ENCODE measurements around the gene CPLANE2. TPM values are rescaled to one million over a fixed set of nuclear protein-coding genes. Genes with fewer than 3 reads are reported as not detected.

The CPLANE2 gene
- polyA plus RNA-seq, 1 donor from 2014 or later, result 5.7 TPM

DNA sequence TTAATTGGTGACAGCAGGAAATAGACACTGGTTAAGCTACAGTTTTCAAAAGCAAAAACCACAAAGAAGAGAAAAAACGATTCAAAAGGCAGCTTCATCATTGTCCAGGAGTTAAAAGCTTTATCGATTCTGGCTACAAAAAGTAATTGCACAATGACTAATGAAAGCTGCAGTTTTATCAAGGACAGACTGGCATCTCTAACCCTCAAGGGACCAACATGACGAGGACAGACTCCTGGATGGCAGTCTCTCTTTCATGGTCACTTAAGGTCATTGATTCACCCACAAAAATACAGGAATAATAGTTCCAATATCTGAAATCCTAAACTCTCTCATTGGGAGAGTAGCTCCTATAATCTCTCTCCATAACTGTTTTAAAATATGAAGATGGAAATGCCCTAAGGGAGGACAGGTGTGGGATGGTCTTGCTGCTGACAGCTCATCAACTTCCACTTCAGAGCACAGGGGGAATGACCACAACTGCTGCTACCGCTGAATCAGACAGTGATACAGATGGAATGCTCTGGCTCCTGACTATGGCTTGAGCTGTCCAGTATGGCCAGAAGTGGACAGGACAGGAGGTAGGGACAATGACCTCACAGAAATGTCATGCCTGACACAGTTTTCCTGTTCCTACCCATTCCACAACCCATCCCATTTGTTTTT is 17.4 kb upstream of the CPLANE2 start:
- H3K4me2 ChIP-seq (ENCODE audit: low read length), result no peak overlapping the region
- H3F3A ChIP-seq (ENCODE audit: insufficient read depth, low read length, poor library complexity, severe bottlenecking), result no peaks in the 10 kb centered on the region
- H3K9me3 ChIP-seq (ENCODE audit: low read length), result no peaks in the 10 kb centered on the region
- H3K36me3 ChIP-seq (ENCODE audit: insufficient read depth, low read length), result peaks cover 11% of the 10 kb centered on the region
- no peak overlapping the region for H3K9ac ChIP-seq (ENCODE audit: low read length)
- H3K27ac ChIP-seq (ENCODE audit: low read length), result no peak overlapping the region
- no peak overlapping the region for H3K4me3 ChIP-seq (ENCODE audit: low read length)
- H2AFZ ChIP-seq (ENCODE audit: low read depth, low read length), result no peak overlapping the region
- H4K20me1 ChIP-seq (ENCODE audit: insufficient read depth), result no peaks in the 10 kb centered on the region
- no peak for TF ChIP-seq TAF1 (IDR thresholded peaks at IDR 0.05; ENCODE audit: low read depth)
- TF ChIP-seq SMC3 (conservative IDR thresholded peaks at IDR 0.05; ENCODE audit: poor library complexity), result no peak
- no peaks in the 10 kb centered on the region for H3K9me2 ChIP-seq (ENCODE audit: insufficient read depth, low read length)
- H3K27me3 ChIP-seq (ENCODE audit: insufficient read depth, low read depth, low read length), result no peaks in the 10 kb centered on the region
- no peaks in the 10 kb centered on the region for H3K79me2 ChIP-seq (replicated peaks; ENCODE audit: insufficient read depth, low read length)

DNA sequence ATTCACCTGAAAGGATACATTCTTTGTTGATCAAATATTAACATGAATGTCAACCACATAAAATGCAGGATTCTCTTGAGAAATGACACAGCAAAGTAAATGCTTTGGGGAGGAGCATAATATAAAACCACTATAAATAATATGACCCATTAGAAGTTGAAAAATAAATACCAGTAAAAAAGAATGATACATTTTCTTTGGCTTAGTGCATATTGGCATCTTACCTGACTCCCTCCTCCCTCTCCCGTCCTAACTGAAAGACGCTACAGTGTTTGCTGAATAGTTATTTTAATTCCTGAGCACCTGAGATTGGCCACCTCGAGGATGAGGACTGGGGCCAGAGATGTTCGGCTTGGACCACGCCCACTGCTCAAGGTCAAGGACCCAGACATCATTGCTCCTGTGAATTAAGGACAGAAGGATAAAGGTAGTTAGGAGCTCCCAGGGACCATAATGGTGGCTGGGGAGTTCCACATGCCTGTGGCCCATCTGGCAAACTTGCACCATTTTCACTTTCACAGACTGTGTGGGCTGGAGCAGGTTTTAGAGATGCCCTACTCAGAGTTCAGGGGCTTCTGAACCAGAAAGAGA is 16.4 kb upstream of the CPLANE2 start:
- Histone ChIP-seq H3K79me2 (replicated peaks; ENCODE audit: insufficient read depth, low read length) (no peaks in the 10 kb centered on the region), H2AFZ (ENCODE audit: low read depth, low read length) (no peak overlapping the region), H3K4me2 (ENCODE audit: low read length) (no peak overlapping the region), H4K20me1 (ENCODE audit: insufficient read depth) (no peaks in the 10 kb centered on the region), H3K27ac (ENCODE audit: low read length) (no peak overlapping the region), H3K4me3 (ENCODE audit: low read length) (no peak overlapping the region), H3K9me3 (ENCODE audit: low read length) (no peaks in the 10 kb centered on the region), H3K27me3 (ENCODE audit: insufficient read depth, low read depth, low read length) (no peaks in the 10 kb centered on the region), H3K9me2 (ENCODE audit: insufficient read depth, low read length) (no peaks in the 10 kb centered on the region), H3K9ac (ENCODE audit: low read length) (no peak overlapping the region), H3K36me3 (ENCODE audit: insufficient read depth, low read length) (peaks cover 11% of the 10 kb centered on the region), H3F3A (ENCODE audit: insufficient read depth, low read length, poor library complexity, severe bottlenecking) (no peaks in the 10 kb centered on the region)
- no peak for TF ChIP-seq MXI1 (conservative IDR thresholded peaks at IDR 0.05; ENCODE audit: poor library complexity, severe bottlenecking)
- TF ChIP-seq EZH2 (IDR thresholded peaks at IDR 0.05; ENCODE audit: borderline replicate concordance, insufficient read depth, low read length, poor library complexity, severe bottlenecking), result no peak
- TF ChIP-seq SMC3 (conservative IDR thresholded peaks at IDR 0.05; ENCODE audit: poor library complexity), result no peak
- TF ChIP-seq, protein P1, sequence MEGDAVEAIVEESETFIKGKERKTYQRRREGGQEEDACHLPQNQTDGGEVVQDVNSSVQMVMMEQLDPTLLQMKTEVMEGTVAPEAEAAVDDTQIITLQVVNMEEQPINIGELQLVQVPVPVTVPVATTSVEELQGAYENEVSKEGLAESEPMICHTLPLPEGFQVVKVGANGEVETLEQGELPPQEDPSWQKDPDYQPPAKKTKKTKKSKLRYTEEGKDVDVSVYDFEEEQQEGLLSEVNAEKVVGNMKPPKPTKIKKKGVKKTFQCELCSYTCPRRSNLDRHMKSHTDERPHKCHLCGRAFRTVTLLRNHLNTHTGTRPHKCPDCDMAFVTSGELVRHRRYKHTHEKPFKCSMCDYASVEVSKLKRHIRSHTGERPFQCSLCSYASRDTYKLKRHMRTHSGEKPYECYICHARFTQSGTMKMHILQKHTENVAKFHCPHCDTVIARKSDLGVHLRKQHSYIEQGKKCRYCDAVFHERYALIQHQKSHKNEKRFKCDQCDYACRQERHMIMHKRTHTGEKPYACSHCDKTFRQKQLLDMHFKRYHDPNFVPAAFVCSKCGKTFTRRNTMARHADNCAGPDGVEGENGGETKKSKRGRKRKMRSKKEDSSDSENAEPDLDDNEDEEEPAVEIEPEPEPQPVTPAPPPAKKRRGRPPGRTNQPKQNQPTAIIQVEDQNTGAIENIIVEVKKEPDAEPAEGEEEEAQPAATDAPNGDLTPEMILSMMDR (IDR thresholded peaks at IDR 0.05; ENCODE audit: poor library complexity, severe bottlenecking), result no peak
- no peak for TF ChIP-seq TAF1 (IDR thresholded peaks at IDR 0.05; ENCODE audit: low read depth)
- TF ChIP-seq EP300 (conservative IDR thresholded peaks at IDR 0.05; ENCODE audit: poor library complexity, severe bottlenecking), result no peak
- TF ChIP-seq REST (IDR thresholded peaks at IDR 0.05; ENCODE audit: borderline replicate concordance), result no peak
- no peak for TF ChIP-seq POLR2AphosphoS5 (IDR thresholded peaks at IDR 0.05)
- no peak for TF ChIP-seq RAD21 (conservative IDR thresholded peaks at IDR 0.05)
